ENCODE data around the gene LRRC72.

Gene LRRC72

GRCh38 chr7:16626388-16626787 lies 99.8 kb downstream of the LRRC72 start:
- DNase-seq (ENCODE audit: low read depth) = no peak

DNA sequence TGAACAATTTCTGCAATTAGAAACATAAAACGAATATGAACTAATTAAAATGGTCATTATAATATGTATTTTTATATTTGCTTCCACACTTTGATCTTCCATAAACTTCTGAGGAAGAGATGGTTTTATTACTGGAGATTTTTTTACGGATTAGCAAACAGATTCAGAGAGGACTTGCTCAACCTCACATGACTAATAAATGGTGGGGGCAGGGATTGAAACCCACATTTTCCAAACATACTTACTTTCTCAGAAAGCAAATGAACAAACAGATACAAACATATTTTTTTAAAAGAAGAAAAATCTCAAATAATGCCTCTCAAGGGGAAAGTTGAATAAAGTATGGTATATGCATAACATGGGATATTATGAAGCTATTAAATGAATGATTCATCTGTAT lies 100.6 kb downstream of the LRRC72 start:
- DNase-seq (ENCODE audit: low read depth) = no peak

DNA sequence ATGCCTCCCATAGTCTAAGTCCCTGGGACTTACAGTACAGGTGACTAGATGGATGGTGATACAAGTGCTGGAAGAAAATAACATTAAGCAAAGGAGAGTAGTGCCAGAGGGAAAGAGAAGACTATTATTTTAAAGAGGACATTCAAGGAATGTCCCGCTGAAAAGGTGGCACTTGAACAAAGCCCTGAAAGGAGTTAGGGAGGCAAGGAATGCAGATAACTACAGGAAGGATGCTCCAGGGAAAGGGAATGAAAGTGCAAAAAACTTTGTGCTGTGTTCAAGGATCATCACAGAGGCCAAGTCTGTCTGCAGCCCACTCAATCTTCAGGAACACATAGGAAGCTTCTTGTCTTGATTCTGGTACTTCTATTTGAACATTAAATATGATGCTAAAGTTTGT lies 104.0 kb downstream of the LRRC72 start:
- DNase-seq (ENCODE audit: low read depth) = no peak
